ENCODE data around the gene RUNX2.

RUNX2 gene

GRCh38 chr6:45548657-45549515 is 220.8 kb downstream of the RUNX2 start:
- TF ChIP-seq, protein P1, sequence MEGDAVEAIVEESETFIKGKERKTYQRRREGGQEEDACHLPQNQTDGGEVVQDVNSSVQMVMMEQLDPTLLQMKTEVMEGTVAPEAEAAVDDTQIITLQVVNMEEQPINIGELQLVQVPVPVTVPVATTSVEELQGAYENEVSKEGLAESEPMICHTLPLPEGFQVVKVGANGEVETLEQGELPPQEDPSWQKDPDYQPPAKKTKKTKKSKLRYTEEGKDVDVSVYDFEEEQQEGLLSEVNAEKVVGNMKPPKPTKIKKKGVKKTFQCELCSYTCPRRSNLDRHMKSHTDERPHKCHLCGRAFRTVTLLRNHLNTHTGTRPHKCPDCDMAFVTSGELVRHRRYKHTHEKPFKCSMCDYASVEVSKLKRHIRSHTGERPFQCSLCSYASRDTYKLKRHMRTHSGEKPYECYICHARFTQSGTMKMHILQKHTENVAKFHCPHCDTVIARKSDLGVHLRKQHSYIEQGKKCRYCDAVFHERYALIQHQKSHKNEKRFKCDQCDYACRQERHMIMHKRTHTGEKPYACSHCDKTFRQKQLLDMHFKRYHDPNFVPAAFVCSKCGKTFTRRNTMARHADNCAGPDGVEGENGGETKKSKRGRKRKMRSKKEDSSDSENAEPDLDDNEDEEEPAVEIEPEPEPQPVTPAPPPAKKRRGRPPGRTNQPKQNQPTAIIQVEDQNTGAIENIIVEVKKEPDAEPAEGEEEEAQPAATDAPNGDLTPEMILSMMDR (IDR thresholded peaks at IDR 0.05; ENCODE audit: low read length), result no peak
- TF ChIP-seq EZH2 (IDR thresholded peaks at IDR 0.05; ENCODE audit: borderline replicate concordance, low read length), result no peak
- Histone ChIP-seq H2AFZ (ENCODE audit: low read length) (no peak overlapping the region), H3K9me2 (ENCODE audit: low read depth, low read length) (no peaks in the 10 kb centered on the region), H3F3A (ENCODE audit: insufficient read depth, low read length) (no peaks in the 10 kb centered on the region), H3K4me2 (ENCODE audit: low read length) (no peak overlapping the region), H3K79me2 (ENCODE audit: insufficient read depth, low read length) (no peaks in the 10 kb centered on the region), H3K4me1 (ENCODE audit: insufficient read depth, low read length, severe bottlenecking) (no peaks in the 10 kb centered on the region), H3K36me3 (ENCODE audit: insufficient read depth, low read length) (no peaks in the 10 kb centered on the region), H3K4me3 (ENCODE audit: low read depth, low read length, poor library complexity, severe bottlenecking) (no peak overlapping the region), H4K20me1 (ENCODE audit: insufficient read depth, low read length) (no peaks in the 10 kb centered on the region), H3K27ac (ENCODE audit: low read depth, low read length, poor library complexity, severe bottlenecking) (no peak overlapping the region), H3K9me3 (ENCODE audit: low read length) (no peaks in the 10 kb centered on the region), H3K9ac (ENCODE audit: low read length) (no peak overlapping the region), H3K27me3 (ENCODE audit: insufficient read depth, low read length) (no peaks in the 10 kb centered on the region)

GRCh38 chr6:45552536-45552935 is 224.4 kb downstream of the RUNX2 start:
- TF ChIP-seq EZH2 (IDR thresholded peaks at IDR 0.05; ENCODE audit: borderline replicate concordance, low read length), result no peak
- TF ChIP-seq, protein P1 (IDR thresholded peaks at IDR 0.05; ENCODE audit: low read length), result no peak
- Histone ChIP-seq H3K27me3 (ENCODE audit: insufficient read depth, low read length) (0 out of 2 replicates have a peak, but pooled peaks cover 3% of the 10 kb centered on the region), H3K4me3 (ENCODE audit: low read depth, low read length, poor library complexity, severe bottlenecking) (no peak overlapping the region), H3K36me3 (ENCODE audit: insufficient read depth, low read length) (no peaks in the 10 kb centered on the region), H3F3A (ENCODE audit: insufficient read depth, low read length) (no peaks in the 10 kb centered on the region), H3K79me2 (ENCODE audit: insufficient read depth, low read length) (no peaks in the 10 kb centered on the region), H3K4me1 (ENCODE audit: insufficient read depth, low read length, severe bottlenecking) (no peaks in the 10 kb centered on the region), H3K4me2 (ENCODE audit: low read length) (no peak overlapping the region), H3K9ac (ENCODE audit: low read length) (no peak overlapping the region), H2AFZ (ENCODE audit: low read length) (no peak overlapping the region), H3K9me2 (ENCODE audit: low read depth, low read length) (no peaks in the 10 kb centered on the region), H3K9me3 (ENCODE audit: low read length) (no peaks in the 10 kb centered on the region), H3K27ac (ENCODE audit: low read depth, low read length, poor library complexity, severe bottlenecking) (no peak overlapping the region), H4K20me1 (ENCODE audit: insufficient read depth, low read length) (no peaks in the 10 kb centered on the region)

DNA sequence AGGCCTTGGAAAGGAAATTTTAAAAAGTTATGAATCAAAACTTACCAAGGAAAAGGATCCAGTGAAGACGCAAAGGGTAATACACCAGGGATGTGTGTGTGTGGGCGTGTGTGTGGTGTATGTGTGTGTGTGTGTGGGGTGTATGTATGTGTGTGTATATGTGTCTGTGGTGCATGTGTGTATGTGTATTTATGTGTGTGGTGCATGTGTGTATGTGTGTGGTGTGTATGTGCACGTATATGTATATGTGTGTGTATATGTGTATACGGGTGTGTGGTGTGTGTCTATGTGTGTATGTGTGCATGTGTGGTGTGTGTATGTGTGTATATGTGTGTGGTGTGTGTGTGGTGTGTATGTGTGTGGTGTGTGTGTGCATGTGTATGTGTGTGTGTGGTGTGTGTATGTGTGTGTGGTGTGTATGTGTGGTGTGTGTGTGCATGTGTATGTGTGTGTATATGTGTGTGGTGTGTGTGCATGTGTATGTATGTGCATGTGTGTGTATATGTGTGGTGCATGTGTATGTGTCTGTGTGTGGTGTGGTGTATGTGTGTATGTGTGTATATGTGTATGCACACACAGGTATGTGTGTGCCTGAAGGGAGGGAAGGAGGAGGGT is 225.7 kb downstream of the RUNX2 start:
- Histone ChIP-seq H3K27ac (ENCODE audit: low read depth, low read length, poor library complexity, severe bottlenecking) (no peak overlapping the region), H3F3A (ENCODE audit: insufficient read depth, low read length) (no peaks in the 10 kb centered on the region), H3K27me3 (ENCODE audit: insufficient read depth, low read length) (0 out of 2 replicates have a peak, but pooled peaks cover 3% of the 10 kb centered on the region), H3K36me3 (ENCODE audit: insufficient read depth, low read length) (no peaks in the 10 kb centered on the region), H3K9me2 (ENCODE audit: low read depth, low read length) (no peaks in the 10 kb centered on the region), H3K4me2 (ENCODE audit: low read length) (no peak overlapping the region), H3K79me2 (ENCODE audit: insufficient read depth, low read length) (no peaks in the 10 kb centered on the region), H3K4me3 (ENCODE audit: low read depth, low read length, poor library complexity, severe bottlenecking) (no peak overlapping the region), H3K9ac (ENCODE audit: low read length) (no peak overlapping the region), H4K20me1 (ENCODE audit: insufficient read depth, low read length) (no peaks in the 10 kb centered on the region), H3K9me3 (ENCODE audit: low read length) (no peaks in the 10 kb centered on the region), H3K4me1 (ENCODE audit: insufficient read depth, low read length, severe bottlenecking) (no peaks in the 10 kb centered on the region), H2AFZ (ENCODE audit: low read length) (no peak overlapping the region)
- TF ChIP-seq EZH2 (IDR thresholded peaks at IDR 0.05; ENCODE audit: borderline replicate concordance, low read length), result no peak
- TF ChIP-seq, protein P1 (IDR thresholded peaks at IDR 0.05; ENCODE audit: low read length), result no peak

Data from OCI-LY1 (cell line).